Mucosa of rectum (tissue), 2 donors: ENCODE results near the gene SLC13A2.

ENCODE experiments used
- H3K27ac ChIP-seq, 2 donors: one replicate each; pipeline ENCODE4 v1.7.0; 2013; ENCODE audit warnings: inconsistent platforms in 2 of 2, low read depth in 2 of 2, low read length in 2 of 2
- H3K27me3 ChIP-seq, 2 donors: one replicate each; pipeline ENCODE4 v1.7.0; 2013; ENCODE audit warnings: low read length in 2 of 2; ENCODE audit not compliant: control insufficient read depth in 2 of 2, insufficient read depth in 2 of 2
- H3K36me3 ChIP-seq, 2 donors: one replicate each; pipeline ENCODE4 v1.7.0; 2013; ENCODE audit warnings: low read length in 2 of 2; ENCODE audit not compliant: control insufficient read depth in 2 of 2, insufficient read depth in 2 of 2
- H3K4me1 ChIP-seq, 2 donors: one replicate each; pipeline ENCODE4 v1.7.0; 2013; ENCODE audit warnings: low read length in 2 of 2, mild to moderate bottlenecking in 1 of 2; ENCODE audit not compliant: control insufficient read depth in 2 of 2, insufficient read depth in 2 of 2
- H3K4me3 ChIP-seq, 2 donors: one replicate each; pipeline ENCODE4 v1.7.0; 2013; ENCODE audit warnings: low read length in 2 of 2
- H3K9ac ChIP-seq, 2 donors: one replicate each; pipeline ENCODE4 v1.7.0; 2013; ENCODE audit warnings: low read length in 2 of 2, low read depth in 1 of 2, mild to moderate bottlenecking in 1 of 2
- H3K9me3 ChIP-seq, 2 donors: one replicate each; pipeline ENCODE4 v1.7.0; 2013; ENCODE audit warnings: low read length in 2 of 2; ENCODE audit not compliant: control insufficient read depth in 2 of 2
- donor health status: healthy.
- donor health status: Normal muscosa, but diverticular disease.

Gene SLC13A2

GRCh38 chr17:28491860-28492259, 18.4 kb downstream of the SLC13A2 start:
- Histone ChIP-seq H3K9ac (no peak overlapping the region), H3K4me3 (no peak overlapping the region), H3K9me3 (no peaks in the 10 kb centered on the region), H3K36me3 (no peaks in the 10 kb centered on the region), H3K27ac (no peak overlapping the region), H3K27me3 (no peaks in the 10 kb centered on the region), H3K4me1 (peaks cover 12 to 14% of the 10 kb centered on the region in 2 donors)

GRCh38 chr17:28492352-28493310, 19.2 kb downstream of the SLC13A2 start:
- Histone ChIP-seq H3K4me3 (no peak overlapping the region), H3K27me3 (no peaks in the 10 kb centered on the region), H3K4me1 (peaks cover 7 to 9% of the 10 kb centered on the region in 2 donors), H3K9me3 (no peaks in the 10 kb centered on the region), H3K36me3 (no peaks in the 10 kb centered on the region), H3K27ac (no peak overlapping the region), H3K9ac (no peak overlapping the region)

DNA sequence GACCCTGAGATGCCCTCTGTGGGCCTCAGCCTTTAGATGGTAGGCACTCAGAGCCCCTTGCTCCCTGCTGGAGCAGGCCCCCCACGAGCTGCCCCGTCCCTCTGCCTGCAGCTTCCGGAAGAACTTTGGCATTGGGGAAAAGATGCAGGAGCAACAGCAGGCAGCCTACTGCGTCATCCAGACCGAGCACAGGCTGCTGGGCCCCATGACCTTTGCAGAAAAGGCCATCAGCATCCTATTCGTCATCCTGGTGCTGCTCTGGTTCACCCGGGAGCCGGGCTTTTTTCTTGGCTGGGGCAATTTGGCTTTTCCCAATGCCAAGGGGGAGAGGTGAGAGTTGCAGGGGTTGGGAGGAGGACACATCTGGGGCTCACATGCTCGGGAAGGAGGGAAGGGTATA, 20.0 kb downstream of the SLC13A2 start:
- Histone ChIP-seq H3K9ac (no peak overlapping the region), H3K4me1 (peaks cover 0 to 7% of the 10 kb centered on the region in 2 donors), H3K27ac (no peak overlapping the region), H3K36me3 (no peaks in the 10 kb centered on the region), H3K9me3 (no peaks in the 10 kb centered on the region), H3K4me3 (no peak overlapping the region), H3K27me3 (no peaks in the 10 kb centered on the region)

DNA sequence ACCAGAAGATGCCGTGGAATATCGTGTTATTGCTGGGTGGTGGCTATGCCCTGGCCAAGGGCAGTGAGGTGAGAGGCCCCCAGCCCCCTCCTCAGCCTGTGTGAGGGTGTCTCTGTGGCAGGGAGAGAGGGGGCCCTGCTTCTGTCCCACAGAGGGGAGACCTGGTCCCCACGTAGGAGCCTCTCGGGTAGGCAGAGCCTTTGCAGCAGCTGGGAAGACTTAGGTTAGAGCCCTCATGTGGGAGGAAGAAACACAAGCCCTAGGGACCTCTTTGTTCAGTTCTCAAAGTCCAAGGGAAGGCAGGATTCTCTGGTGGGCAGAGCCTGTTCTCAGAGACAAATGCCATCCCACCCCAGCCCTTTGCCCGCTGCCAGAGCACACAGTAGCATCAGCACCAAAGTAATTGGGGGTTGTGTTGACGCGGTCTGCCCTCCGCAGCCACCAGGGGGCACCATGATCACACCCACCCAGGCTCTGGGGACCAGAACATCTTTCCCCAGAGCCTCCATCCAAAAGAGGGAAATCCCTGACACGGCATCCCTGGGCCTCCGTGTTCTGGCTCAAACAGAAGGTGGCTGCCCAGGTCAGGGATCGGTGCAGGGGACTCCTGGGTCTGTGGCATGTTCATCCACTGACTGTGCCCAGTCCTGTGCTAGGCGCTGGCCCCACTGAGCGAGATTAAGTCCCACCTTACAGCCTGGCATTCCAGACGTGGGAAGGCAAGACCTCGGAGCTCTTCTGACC, 21.2 kb downstream of the SLC13A2 start:
- no peaks in the 10 kb centered on the region for H3K27me3 ChIP-seq
- H3K4me1 ChIP-seq = peaks cover 8 to 18% of the 10 kb centered on the region in 2 donors
- H3K9me3 ChIP-seq = no peaks in the 10 kb centered on the region
- no peak overlapping the region for H3K4me3 ChIP-seq
- no peak overlapping the region for H3K27ac ChIP-seq
- no peaks in the 10 kb centered on the region for H3K36me3 ChIP-seq
- no peak overlapping the region for H3K9ac ChIP-seq

DNA sequence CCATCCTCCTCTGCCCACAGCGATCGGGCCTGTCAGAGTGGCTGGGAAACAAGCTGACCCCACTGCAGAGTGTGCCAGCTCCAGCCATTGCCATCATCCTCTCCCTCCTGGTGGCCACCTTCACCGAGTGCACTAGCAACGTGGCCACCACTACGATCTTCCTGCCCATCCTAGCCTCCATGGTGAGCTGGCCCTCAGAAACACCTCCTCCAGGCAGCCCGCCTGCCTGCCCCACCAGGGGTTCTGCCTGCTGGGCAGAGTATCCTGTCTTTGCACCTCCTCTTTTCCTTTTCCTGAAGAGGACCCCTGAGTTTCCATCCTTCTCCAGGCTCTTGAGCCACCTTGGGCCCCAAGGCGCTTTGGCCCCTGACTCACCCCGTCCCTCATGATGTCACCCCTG, 22.2 kb downstream of the SLC13A2 start:
- Histone ChIP-seq H3K9me3 (no peaks in the 10 kb centered on the region), H3K4me1 (peaks cover 17 to 28% of the 10 kb centered on the region in 2 donors), H3K4me3 (no peak overlapping the region), H3K27me3 (no peaks in the 10 kb centered on the region), H3K36me3 (no peaks in the 10 kb centered on the region), H3K27ac (no peak overlapping the region), H3K9ac (no peak overlapping the region)

DNA sequence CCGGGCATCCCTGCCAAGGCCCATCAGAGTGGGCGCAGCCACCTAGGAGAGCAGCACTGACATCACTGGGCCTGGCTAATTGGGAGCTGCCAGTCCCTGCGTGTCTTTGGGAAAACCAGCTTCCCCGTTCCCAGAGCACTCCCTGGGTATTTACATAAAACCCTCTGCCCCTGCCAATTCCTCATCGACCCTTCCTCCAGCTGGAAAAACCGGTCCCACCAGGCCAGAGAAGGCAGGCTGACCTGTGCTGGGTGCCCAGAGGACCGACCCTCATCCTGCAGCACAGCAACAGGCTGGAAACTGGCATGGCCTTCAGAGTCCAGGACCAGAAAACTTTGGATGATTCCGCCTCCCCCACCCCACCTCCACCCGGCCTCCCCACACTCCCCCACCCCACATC, 24.5 kb downstream of the SLC13A2 start:
- Histone ChIP-seq H3K4me1 (peaks cover 25 to 42% of the 10 kb centered on the region in 2 donors), H3K9me3 (no peaks in the 10 kb centered on the region), H3K4me3 (no peak overlapping the region), H3K27me3 (no peaks in the 10 kb centered on the region), H3K27ac (no peak overlapping the region), H3K9ac (no peak overlapping the region), H3K36me3 (no peaks in the 10 kb centered on the region)

GRCh38 chr17:28498652-28499363, 25.4 kb downstream of the SLC13A2 start:
- H3K27ac ChIP-seq = peak overlapping the region in 1 of 2 donors; percentile 43
- no peak overlapping the region for H3K4me3 ChIP-seq
- H3K4me1 ChIP-seq = peaks cover 25 to 42% of the 10 kb centered on the region in 2 donors
- H3K9me3 ChIP-seq = no peaks in the 10 kb centered on the region
- H3K9ac ChIP-seq = no peak overlapping the region
- no peaks in the 10 kb centered on the region for H3K36me3 ChIP-seq
- H3K27me3 ChIP-seq = no peaks in the 10 kb centered on the region

DNA sequence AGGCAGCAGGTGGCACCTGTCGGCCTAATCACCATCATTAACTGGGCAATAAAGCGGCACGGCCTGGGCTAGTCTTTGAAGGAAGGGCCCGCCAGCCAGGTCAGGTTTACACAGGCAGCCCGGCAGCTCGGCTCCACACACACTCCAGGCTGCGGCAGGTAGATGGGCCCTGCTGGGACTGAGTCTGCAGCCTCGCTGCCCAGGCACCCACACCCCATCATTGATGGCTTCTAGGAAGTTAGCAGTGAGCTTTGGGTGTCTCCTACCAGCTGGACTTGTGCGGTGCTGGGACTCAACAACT, 25.9 kb downstream of the SLC13A2 start:
- no peaks in the 10 kb centered on the region for H3K9me3 ChIP-seq
- peak overlapping the region; percentile 43 to 70 for H3K27ac ChIP-seq
- H3K4me3 ChIP-seq = no peak overlapping the region
- H3K27me3 ChIP-seq = no peaks in the 10 kb centered on the region
- H3K4me1 ChIP-seq = peaks cover 25 to 42% of the 10 kb centered on the region in 2 donors
- H3K9ac ChIP-seq = peak overlapping the region in 1 of 2 donors; percentile 47
- H3K36me3 ChIP-seq = no peaks in the 10 kb centered on the region

DNA sequence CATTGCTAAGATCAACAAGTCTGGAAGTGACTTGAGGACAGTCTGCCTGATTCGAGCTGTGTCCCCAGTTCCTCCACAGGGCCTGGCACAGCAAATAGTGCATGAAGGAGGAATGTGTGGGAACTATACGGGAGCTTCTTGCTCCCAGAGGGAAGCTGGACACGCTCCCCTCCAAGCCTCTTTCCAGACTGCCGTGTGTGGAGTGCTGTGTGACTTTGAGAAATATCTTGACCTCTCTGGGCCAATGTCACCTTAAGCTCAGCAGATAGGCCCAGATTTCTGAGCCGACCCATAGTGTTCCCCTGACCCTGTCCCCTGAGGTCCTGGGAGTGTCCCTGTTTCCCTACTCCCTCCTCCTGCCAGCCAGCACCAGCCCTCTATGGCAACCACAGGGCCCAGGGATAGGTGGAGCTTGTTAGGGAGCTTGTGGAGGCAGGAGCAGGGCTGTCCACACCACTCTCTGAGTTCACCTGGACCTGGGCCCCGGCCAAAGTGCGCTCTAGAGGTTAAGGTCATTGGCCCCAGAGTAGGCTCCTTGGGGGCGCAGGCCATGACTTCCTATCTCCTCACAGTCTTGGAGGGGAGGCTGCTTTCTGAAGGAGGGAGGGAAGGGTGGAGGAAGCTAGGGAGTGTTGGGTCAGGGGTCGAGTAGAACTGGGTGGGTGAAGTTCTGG, 26.4 kb downstream of the SLC13A2 start:
- H3K9me3 ChIP-seq = no peaks in the 10 kb centered on the region
- H3K27ac ChIP-seq = peak overlapping the region; percentile 43 to 70
- no peaks in the 10 kb centered on the region for H3K27me3 ChIP-seq
- H3K4me1 ChIP-seq = peaks cover 25 to 42% of the 10 kb centered on the region in 2 donors
- H3K4me3 ChIP-seq = no peak overlapping the region
- peak overlapping the region in 1 of 2 donors; percentile 47 for H3K9ac ChIP-seq
- no peaks in the 10 kb centered on the region for H3K36me3 ChIP-seq
